ENCODE measurements around the gene AP4B1.

DNA sequence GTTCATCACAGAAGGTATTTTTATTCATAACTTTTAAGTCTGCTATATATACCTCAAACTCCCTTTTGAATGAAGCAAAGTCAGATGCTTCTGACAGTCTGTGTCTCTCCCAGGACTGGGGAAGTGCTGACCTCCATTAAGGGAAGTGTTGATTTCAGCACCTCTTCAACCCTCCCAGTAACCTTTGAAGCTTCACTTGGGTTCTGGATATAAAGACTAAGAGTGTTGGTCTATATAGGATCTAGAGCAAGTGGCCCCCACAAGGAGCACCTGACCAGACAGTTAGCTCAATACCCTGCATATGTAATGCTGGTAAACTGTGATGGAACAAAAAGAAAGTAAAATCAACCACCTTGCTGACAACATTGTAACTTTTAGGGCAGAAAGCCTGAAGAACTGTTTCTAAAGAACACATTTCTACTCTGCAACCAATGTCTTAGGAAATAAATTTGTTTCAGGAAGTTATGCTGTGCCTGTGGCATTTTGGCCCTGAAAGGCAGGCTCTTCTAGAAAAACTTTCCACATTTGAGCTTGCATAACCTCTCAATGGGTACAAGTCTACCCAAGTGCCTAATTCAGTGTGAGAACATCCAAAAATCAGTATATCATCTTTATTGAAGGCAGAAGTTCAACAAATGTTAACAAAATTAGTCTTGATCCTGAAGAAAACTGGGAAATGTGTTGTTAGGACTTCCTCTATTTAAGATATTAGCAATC, 32.2 kb downstream of the AP4B1 start:
- TF ChIP-seq, protein P1, sequence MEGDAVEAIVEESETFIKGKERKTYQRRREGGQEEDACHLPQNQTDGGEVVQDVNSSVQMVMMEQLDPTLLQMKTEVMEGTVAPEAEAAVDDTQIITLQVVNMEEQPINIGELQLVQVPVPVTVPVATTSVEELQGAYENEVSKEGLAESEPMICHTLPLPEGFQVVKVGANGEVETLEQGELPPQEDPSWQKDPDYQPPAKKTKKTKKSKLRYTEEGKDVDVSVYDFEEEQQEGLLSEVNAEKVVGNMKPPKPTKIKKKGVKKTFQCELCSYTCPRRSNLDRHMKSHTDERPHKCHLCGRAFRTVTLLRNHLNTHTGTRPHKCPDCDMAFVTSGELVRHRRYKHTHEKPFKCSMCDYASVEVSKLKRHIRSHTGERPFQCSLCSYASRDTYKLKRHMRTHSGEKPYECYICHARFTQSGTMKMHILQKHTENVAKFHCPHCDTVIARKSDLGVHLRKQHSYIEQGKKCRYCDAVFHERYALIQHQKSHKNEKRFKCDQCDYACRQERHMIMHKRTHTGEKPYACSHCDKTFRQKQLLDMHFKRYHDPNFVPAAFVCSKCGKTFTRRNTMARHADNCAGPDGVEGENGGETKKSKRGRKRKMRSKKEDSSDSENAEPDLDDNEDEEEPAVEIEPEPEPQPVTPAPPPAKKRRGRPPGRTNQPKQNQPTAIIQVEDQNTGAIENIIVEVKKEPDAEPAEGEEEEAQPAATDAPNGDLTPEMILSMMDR (IDR thresholded peaks at IDR 0.05; ENCODE audit: low read length) = no peak
- TF ChIP-seq EZH2 (IDR thresholded peaks at IDR 0.05; ENCODE audit: borderline replicate concordance, low read length) = no peak
